ENCODE data around the gene PTP4A1. TPM values are rescaled to one million over a fixed set of nuclear protein-coding genes. Genes with fewer than 3 reads are reported as not detected.

Gene PTP4A1
- total RNA-seq, 1 donor from 2014 or later = 143 TPM

GRCh38 chr6:63573076-63573898, 1.0 kb downstream of the PTP4A1 start:
- peak overlapping the region; percentile 97 for H3K27ac ChIP-seq (ENCODE audit: low read depth, low read length)
- H3K4me1 ChIP-seq (ENCODE audit: insufficient read depth, low read length) = peaks cover 14% of the 10 kb centered on the region
- H3K36me3 ChIP-seq (ENCODE audit: insufficient read depth, low read length) = peaks cover 17% of the 10 kb centered on the region
- H3K9me3 Mint-ChIP-seq (ENCODE audit: unreplicated experiment) = no peaks in the 10 kb centered on the region
- peak overlapping the region; percentile 89 for H3K4me2 ChIP-seq (ENCODE audit: low read length)
- H3K4me3 Mint-ChIP-seq (ENCODE audit: unreplicated experiment) = peak overlapping the region; percentile 100
- DNase-seq (ENCODE audit: low read depth) = peak; percentile 64
- H3K27ac Mint-ChIP-seq (ENCODE audit: unreplicated experiment) = peak overlapping the region; percentile 100
- peaks cover 46% of the 10 kb centered on the region for H4K20me1 ChIP-seq (ENCODE audit: insufficient read depth, low read length)
- H2AFZ ChIP-seq (ENCODE audit: low read depth, low read length) = no peak overlapping the region
- H3K79me2 ChIP-seq (ENCODE audit: insufficient read depth, low read length) = peaks cover 59% of the 10 kb centered on the region
- no peaks in the 10 kb centered on the region for H3K27me3 ChIP-seq (ENCODE audit: insufficient read depth, low read length)
- TF ChIP-seq, protein P1, sequence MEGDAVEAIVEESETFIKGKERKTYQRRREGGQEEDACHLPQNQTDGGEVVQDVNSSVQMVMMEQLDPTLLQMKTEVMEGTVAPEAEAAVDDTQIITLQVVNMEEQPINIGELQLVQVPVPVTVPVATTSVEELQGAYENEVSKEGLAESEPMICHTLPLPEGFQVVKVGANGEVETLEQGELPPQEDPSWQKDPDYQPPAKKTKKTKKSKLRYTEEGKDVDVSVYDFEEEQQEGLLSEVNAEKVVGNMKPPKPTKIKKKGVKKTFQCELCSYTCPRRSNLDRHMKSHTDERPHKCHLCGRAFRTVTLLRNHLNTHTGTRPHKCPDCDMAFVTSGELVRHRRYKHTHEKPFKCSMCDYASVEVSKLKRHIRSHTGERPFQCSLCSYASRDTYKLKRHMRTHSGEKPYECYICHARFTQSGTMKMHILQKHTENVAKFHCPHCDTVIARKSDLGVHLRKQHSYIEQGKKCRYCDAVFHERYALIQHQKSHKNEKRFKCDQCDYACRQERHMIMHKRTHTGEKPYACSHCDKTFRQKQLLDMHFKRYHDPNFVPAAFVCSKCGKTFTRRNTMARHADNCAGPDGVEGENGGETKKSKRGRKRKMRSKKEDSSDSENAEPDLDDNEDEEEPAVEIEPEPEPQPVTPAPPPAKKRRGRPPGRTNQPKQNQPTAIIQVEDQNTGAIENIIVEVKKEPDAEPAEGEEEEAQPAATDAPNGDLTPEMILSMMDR (IDR thresholded peaks at IDR 0.05; ENCODE audit: insufficient read depth, low read depth, low read length) = no peak
- no peak for TF ChIP-seq EZH2 (IDR thresholded peaks at IDR 0.05; ENCODE audit: insufficient read depth, low read length)
- H3K9me3 ChIP-seq (ENCODE audit: insufficient read depth, low read depth, low read length) = no peaks in the 10 kb centered on the region
- peak overlapping the region; percentile 80 for H3K4me3 ChIP-seq (ENCODE audit: insufficient read depth, low read depth, low read length)
- H3K27me3 Mint-ChIP-seq (ENCODE audit: low read depth, unreplicated experiment) = no peaks in the 10 kb centered on the region
- peaks cover 9% of the 10 kb centered on the region for H3K36me3 Mint-ChIP-seq (ENCODE audit: low read depth, unreplicated experiment)
- H3K9ac ChIP-seq (ENCODE audit: low read length) = peak overlapping the region; percentile 98
- peaks cover 20% of the 10 kb centered on the region for H3K4me1 Mint-ChIP-seq (ENCODE audit: low read depth, unreplicated experiment)
- FAIRE-seq = no peak

GRCh38 chr6:63573899-63574553, 1.7 kb downstream of the PTP4A1 start:
- Mint-ChIP-seq H3K27ac (ENCODE audit: unreplicated experiment) (peak overlapping the region; percentile 100), H3K4me3 (ENCODE audit: unreplicated experiment) (peak overlapping the region; percentile 100), H3K9me3 (ENCODE audit: unreplicated experiment) (no peaks in the 10 kb centered on the region), H3K4me1 (ENCODE audit: low read depth, unreplicated experiment) (peaks cover 20% of the 10 kb centered on the region), H3K36me3 (ENCODE audit: low read depth, unreplicated experiment) (peaks cover 9% of the 10 kb centered on the region), H3K27me3 (ENCODE audit: low read depth, unreplicated experiment) (no peaks in the 10 kb centered on the region)
- Histone ChIP-seq H3K9ac (ENCODE audit: low read length) (peak overlapping the region; percentile 98), H3K4me3 (ENCODE audit: insufficient read depth, low read depth, low read length) (peak overlapping the region; percentile 80), H4K20me1 (ENCODE audit: insufficient read depth, low read length) (peaks cover 46% of the 10 kb centered on the region), H3K79me2 (ENCODE audit: insufficient read depth, low read length) (peaks cover 65% of the 10 kb centered on the region), H2AFZ (ENCODE audit: low read depth, low read length) (no peak overlapping the region), H3K4me2 (ENCODE audit: low read length) (peak overlapping the region; percentile 89), H3K4me1 (ENCODE audit: insufficient read depth, low read length) (peaks cover 14% of the 10 kb centered on the region), H3K27me3 (ENCODE audit: insufficient read depth, low read length) (no peaks in the 10 kb centered on the region), H3K27ac (ENCODE audit: low read depth, low read length) (peak overlapping the region; percentile 97), H3K36me3 (ENCODE audit: insufficient read depth, low read length) (peaks cover 24% of the 10 kb centered on the region), H3K9me3 (ENCODE audit: insufficient read depth, low read depth, low read length) (no peaks in the 10 kb centered on the region)
- no peak for TF ChIP-seq EZH2 (IDR thresholded peaks at IDR 0.05; ENCODE audit: insufficient read depth, low read length)
- TF ChIP-seq, protein P1 (IDR thresholded peaks at IDR 0.05; ENCODE audit: insufficient read depth, low read depth, low read length) = peak; percentile 68
- FAIRE-seq (no peak), DNase-seq (ENCODE audit: low read depth) (peak; percentile 45)
